ENCODE measurements around the gene GDPD1.
"Not testable (repeated sequence)": the region's sequence is repeated elsewhere in the genome, so short reads cannot be mapped to it uniquely, and the experiment has no call there.

GDPD1 gene
- 1.5 to 3.2 reads per million in 2 experiments for total RNA-seq

DNA sequence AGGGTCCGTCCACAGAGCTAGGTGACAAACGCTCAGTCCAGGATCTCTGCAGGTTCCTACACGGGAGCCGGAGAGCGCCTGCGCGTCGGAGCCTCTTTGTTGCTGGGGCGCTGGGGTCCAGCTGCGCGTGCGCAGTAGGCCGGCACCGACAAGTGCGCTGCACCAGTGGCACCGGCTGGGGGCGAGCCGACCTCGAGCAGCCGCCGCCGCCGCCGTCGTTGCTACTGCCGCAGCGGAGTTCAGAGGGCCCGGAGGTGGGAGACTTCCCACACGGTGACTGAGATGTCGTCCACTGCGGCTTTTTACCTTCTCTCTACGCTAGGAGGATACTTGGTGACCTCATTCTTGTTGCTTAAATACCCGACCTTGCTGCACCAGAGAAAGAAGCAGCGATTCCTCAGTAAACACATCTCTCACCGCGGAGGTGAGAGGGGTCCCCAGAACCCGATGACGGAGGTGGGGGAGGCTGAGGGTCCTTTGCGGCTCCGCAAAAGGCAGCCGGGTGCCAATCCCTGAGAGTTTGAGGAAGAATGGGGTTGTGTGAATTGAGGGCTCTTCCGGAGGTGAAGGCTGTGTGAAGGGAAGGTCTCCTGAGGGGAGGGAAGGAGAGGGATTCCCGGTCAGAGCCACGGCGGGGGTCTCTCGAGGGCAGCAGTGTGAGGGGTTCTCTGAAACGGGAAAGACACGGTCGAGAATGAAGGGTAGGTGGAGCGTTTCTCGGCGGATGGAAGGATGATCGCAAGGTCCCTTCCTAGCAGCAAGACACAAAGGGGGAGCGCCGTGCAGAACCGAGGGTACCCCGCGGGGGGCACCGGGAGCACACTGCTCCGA is at the start of gene GDPD1:
Gene GDPD1 (plus strand): TSS at position 184 of the 831 bp plus-strand sequence. CDS start 99 bp downstream, at position 283.
- DNase-seq (ENCODE audit: low read depth): peak; percentile 95

GRCh38 chr17:59172436-59173004 is 47.8 kb upstream of the GDPD1 start:
- no peak for DNase-seq (ENCODE audit: low read depth)

DNA sequence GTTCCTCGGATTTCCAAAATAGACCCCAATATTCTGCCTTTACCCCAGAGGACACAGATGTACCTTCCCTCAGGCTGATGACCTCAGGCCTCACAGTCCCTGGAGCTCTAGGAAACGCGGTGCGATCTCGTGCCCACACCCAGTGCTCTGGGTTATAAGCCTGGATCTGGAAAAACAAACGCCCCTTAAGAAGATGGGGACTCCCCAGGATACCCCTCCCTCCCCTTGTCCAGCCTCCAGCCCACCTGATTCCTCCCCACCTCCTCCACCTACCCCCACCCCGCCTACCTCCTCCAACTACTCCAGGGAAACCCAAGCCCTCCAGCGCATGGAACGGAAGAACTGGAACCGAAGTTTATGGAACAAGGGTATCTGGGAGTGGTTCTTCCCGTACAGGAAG is 45.6 kb upstream of the GDPD1 start:
- DNase-seq (ENCODE audit: low read depth): no peak

DNA sequence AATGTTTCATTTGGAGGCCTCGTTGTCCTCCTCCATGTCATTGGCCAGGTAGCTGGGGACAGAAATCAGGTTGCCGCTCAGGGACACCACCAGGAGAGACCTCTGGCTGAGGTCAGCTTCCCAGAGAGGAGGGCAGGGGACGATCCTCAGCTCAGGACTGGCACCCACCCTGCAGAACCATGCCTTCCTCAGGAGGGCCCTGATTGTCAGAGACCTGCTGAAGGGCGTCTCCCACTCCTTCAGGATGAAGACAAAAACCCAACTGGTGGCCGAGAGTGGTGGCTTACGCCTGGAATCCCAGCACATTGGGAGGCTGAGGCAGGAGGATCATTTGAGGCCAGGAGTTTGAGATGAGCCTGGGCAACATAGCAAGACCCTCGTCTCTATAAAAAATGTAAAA is 45.2 kb upstream of the GDPD1 start:
- no peak for DNase-seq (ENCODE audit: low read depth)

DNA sequence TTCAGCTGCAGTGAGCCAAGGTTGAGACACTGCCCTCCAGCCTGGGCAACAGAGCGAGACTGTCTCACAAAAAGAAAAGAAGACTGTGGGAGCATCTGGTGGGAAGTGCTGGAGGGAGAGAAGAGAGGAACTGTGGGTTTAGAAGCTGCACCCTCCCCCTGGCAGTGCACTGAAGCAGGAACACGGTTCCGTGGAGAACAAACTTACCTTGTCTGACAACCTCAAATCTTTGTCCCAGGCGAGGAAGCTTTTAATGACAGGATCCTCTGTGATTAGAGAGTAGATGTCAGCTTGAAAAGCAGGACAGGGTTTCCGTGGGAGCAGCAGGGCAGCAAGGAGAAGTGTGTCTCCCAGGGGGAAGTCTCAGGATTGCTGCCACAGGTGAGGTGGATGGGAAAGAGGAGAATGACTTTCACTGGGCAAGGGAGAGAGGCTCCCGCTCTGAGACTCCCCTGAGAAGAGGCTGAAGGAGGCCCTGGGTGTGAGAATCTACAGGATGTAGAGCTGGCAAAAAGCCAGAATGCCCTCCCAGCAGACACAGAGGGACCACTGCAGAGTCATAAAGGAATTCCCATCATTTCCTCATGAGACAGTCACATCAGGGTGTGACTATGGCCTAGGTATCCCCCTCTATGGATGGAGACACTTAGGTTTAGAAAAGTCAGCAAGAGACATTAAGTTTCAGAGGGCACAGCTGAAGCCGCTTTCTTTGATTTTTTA is 41.9 kb upstream of the GDPD1 start:
- DNase-seq (ENCODE audit: low read depth): no peak

DNA sequence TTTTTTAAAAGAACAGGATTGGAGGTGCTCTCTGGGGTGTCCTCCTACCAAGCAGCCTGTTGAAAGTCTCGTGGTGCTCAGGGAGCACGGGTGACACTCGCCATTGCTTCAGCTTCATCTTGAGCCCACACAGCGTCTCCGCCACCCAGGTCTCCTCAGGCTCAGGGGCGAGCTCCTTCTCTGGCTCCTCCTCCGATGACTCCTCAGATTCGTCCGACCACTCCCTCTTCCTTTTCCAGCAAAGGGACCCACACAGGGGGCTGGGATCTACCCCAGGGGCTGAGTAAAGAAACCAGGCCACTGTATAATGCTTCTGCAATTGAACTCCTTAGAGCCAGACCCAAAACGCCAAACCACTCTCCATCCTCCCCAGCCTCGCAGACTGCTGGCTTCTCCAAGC is 40.7 kb upstream of the GDPD1 start:
- DNase-seq (ENCODE audit: low read depth): not testable (repeated sequence)

DNA sequence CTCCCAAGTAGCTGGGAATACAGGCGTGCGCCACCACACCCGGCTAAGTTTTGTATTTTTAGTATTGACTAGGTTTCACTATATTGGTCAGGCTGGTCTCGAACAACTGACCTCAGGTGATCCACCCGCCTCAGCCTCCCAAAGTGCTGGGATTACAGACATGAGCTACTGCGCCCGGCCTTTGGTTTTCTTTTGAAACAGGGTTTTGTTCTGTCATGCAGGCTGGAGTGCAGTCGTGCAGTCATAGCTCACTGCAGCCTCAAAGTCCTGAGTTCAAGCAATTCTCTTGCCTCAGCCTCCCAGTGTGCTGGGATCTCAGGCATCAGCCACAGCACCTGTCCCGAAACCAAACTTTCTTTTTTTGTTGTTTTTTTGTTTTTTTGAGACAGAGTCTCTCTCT is 39.7 kb upstream of the GDPD1 start:
- no peak for DNase-seq (ENCODE audit: low read depth)

GRCh38 chr17:59181481-59181880 is 38.8 kb upstream of the GDPD1 start:
- no peak for DNase-seq (ENCODE audit: low read depth)

DNA sequence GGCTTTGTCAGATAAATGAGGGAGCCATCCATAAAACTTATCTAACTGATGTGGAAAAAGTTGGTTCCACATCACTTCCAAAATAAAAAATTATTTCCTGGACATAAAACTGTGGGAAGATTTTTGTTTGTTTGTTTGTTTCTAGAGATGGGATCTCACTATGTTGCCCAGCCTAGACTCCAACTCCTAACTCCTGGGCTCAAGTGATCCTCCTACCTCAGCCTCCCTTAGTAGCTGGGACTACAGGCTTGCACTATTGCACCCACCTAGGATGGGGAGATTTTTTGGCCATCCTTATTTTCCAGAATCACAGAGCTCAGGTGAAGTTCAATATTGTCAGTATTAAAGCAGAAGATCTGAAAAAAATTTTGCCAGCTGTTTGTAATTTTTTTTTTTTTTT is 34.3 kb upstream of the GDPD1 start:
- DNase-seq (ENCODE audit: low read depth): no peak

- DNase-seq (ENCODE audit: low read depth): no peak
These were observed 33.5 kb upstream of the GDPD1 start for GRCh38 chr17:59186850-59187249.

- no peak for DNase-seq (ENCODE audit: low read depth)
These were observed 29.5 kb upstream of the GDPD1 start for GRCh38 chr17:59190806-59191205.

DNA sequence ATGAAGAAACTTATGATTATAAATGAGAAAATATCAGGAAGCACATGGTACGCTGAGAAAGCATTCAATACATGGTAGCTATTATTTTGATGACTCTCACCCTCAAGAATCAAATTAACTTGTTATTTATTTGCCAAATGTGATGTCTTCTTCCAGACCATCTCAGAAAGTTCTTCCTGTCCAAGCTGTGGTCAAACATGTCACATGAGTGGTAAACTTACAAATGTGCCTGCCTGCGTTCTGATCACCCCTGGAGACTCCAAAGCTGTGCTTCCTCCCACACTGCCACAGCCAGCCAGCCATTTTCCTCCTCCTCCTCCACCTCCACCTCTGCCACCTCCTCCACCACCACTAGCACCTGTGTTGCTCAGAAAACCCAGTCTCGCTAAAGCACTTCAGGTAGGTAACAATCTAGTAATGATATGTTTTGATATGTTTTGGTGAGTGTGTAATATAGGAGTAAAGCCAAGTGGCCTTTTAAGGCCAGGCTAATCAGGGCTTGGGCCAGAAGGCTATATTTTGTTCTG is 26.9 kb upstream of the GDPD1 start:
- no peak for DNase-seq (ENCODE audit: low read depth)

GRCh38 chr17:59199398-59199797 is 20.9 kb upstream of the GDPD1 start:
- DNase-seq (ENCODE audit: low read depth): no peak

GRCh38 chr17:59202320-59202719 is 18.0 kb upstream of the GDPD1 start:
- no peak for DNase-seq (ENCODE audit: low read depth)

DNA sequence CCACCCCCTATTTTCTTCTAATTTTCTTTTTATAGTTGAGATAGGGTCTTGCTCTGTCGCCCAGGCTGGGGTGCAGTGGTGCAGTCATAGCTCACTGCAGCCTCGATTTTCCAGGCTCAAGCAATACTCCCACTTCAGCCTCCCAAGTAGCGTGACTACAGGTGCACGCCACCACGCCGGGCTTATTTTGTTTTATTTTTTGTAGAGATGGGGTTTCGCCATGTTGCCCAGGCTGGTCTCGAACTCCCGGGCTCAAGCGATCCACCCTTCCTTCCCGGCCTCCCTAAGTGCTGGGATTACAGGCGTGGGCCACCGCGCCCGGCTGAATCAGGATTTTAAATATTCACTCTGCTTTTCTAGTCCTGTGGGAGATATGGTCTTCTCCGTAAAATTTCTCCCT is 941 bp upstream of the GDPD1 start:
- no peak for DNase-seq (ENCODE audit: low read depth)

- DNase-seq (ENCODE audit: low read depth): no peak
These were observed 351 bp upstream of the GDPD1 start for GRCh38 chr17:59219992-59220327.

DNA sequence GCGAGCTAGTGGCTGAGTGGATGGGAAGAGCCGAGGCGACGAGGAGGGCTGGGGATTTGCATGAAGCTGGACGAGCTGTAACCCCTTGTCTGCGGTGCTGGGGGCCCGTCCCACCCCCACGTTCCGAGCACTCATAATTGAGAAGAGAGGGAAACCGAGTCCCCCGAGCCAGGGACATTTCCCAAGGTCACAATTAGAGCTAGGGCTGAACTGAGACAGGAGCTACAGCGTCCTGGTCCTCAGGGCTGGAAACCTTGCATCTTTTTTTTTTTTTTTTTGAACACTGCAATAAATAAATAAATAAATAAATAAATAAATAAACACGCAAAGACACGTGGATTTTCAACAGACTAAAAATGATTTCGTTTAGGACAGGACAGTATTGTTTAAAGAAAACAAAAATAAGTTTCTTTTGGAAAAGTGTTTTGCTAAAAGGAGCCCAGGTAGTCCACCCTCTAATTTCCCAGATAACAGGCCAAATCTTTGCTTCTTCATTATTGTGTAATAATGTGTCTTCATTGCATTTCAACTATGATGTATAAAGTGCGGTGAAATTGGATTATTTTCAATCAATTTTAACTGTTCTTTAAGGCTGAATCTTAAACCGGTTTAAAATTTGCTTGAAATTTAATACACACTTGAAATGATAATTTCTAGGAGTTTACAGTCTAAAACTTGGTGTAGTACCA is 992 bp downstream of the GDPD1 start:
- DNase-seq (ENCODE audit: low read depth): no peak

DNA sequence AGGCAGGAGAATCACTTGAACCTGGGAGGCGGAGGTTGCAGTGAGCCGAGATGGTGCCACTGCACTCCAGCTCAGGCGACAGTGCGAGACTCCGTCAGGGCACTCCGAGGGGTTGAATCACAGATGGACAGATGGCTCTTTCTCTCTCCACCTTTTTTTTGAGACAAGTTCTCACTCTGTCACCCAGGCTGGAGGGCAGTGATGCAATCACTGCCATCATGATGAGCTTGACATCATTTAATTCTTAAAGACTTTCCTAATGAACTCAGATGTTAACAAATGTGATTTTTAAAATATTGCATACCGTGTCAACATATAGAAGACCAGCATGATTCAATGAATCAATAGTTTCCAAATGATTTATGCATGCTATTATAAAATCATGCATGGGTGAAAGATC is 3.5 kb downstream of the GDPD1 start:
- no peak for DNase-seq (ENCODE audit: low read depth)

DNA sequence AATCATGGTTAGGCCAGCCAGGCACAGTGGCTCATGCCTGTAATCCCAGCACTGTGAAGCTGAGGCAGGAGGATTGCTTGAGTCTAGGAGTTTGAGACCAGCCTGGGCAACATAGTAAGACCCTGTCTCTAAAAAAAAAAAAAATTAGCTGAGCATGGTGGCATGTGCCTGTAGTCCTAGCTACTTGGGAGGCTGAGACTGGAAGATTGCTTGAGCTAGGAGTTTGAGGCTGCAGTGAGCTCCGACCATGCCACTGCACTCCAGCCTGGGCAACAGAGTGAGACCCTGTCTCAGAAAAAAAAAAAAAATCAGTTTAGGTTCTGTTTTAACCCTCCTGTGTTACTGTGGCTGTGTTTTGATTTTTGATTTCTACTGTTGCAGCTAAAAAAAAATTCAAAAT is 8.3 kb downstream of the GDPD1 start:
- not testable (repeated sequence) for DNase-seq (ENCODE audit: low read depth)

DNA sequence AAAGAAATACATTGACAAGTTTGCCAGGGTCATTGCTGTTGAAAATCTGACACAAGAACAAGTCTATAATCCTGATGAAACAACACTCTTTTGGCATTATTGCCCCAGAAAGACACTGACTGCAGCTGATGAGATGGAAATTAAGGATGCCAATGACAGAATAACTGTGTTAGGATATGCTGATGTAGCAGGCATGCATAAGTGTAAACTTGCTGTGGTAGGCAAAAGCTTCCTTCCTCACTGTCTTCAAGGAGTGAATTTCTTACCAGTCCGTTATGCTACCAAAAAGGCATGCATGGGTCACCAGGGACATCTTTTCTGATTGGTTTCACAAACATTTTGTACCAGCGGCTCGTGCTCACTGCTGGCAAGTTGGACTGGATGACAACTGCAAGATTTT is 10.5 kb downstream of the GDPD1 start:
- no peak for DNase-seq (ENCODE audit: low read depth)

DNA sequence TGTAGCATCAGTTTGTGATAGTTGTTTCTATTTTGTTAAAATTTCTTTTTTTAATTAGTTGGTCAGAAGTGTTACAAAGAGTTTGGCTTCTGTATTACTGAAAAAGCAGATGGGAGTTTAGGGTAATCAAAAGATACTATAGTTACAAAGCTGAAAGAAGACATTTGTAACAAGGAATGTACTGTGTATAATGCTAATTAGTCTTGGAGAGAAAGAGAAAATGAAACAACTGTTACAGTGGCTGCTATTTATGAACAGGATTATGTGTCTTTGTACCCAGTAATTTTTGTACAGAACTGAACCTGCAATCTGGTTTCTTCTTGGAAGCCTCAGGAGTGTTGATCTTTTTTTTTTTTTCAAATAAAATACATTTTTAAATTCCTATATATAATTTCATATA is 14.3 kb downstream of the GDPD1 start:
- DNase-seq (ENCODE audit: low read depth): no peak

DNA sequence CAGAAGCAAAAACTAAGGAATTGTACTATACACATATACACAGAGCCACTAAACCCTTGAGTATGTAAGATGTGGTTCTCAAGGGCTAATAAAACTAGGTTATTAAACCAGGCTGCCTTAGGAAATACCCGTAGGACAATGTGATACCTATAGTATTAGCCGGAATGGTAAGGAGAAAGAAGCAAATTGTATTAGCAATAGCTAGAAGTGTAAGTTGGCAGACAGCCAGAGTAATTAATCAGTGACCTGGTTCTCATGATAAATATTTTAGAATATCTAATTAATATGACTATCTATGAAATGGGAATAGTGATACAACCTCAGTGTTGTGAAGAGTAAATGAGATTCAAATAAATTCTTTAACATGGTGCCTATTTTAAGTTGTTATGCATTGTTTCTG is 18.6 kb downstream of the GDPD1 start:
- no peak for DNase-seq (ENCODE audit: low read depth)

Measured in T follicular helper cell (primary cell).